CD4-positive, alpha-beta memory T cell (primary cell): ENCODE data around the gene NTNG2. TPM values are rescaled to one million over a fixed set of nuclear protein-coding genes. Genes with fewer than 3 reads are reported as not detected.
A peak's percentile ranks its signal among the peaks of the same experiment; 100 is the strongest.

Source experiments
- CTCF ChIA-PET: fragments of 350-600 bp; sonication (Branson Sonifier 250); formaldehyde crosslinking; loops from one replicate; lab custom pipeline; 2021; ENCODE audit warnings: inconsistent platforms; ENCODE audit not compliant: partially characterized antibody; lab: Charles Lee
- POLR2A ChIA-PET: fragments of 350-600 bp; sonication (Branson Sonifier 250); formaldehyde crosslinking; loops from one replicate; lab custom pipeline; 2021; ENCODE audit not compliant: partially characterized antibody; lab: Charles Lee
- DNase-seq, 5 donors: peaks; one replicate each; pipeline versions ENCODE4 v3.0.0 to v3.0.0-alpha.2; 2020 to 2022; ENCODE audit warnings: mixed read lengths in 1 of 5
- H3K27ac ChIP-seq: one replicate; pipeline ENCODE4 v1.7.0; 2013; ENCODE audit warnings: low read depth, low read length
- H3K27me3 ChIP-seq: 2 replicates; pipeline ENCODE4 v1.7.0; 2013; ENCODE audit warnings: mild to moderate bottlenecking, low read length, moderate library complexity; ENCODE audit not compliant: insufficient read depth
- H3K36me3 ChIP-seq: 2 replicates; pipeline ENCODE4 v1.7.0; 2013; ENCODE audit warnings: mild to moderate bottlenecking, low read length, moderate library complexity; ENCODE audit not compliant: insufficient read depth
- H3K4me1 ChIP-seq: 2 replicates; pipeline ENCODE4 v1.7.0; 2013; ENCODE audit warnings: mild to moderate bottlenecking, low read length, moderate library complexity; ENCODE audit not compliant: insufficient read depth
- H3K4me3 ChIP-seq, 2 donors: one replicate each; pipeline ENCODE4 v1.7.0; 2013; ENCODE audit warnings: low read length in 2 of 2, mild to moderate bottlenecking in 1 of 2
- H3K9me3 ChIP-seq, 2 donors: one replicate each; pipeline ENCODE4 v1.7.0; 2013; ENCODE audit warnings: low read length in 2 of 2, control low read depth in 1 of 2; ENCODE audit not compliant: control insufficient read depth in 1 of 2
- H3K27ac Mint-ChIP-seq, 7 donors: one replicate each; pipeline ENCODE4 v1.8.0; 2020 to 2021; ENCODE audit warnings: mixed read lengths in 7 of 7, mild to moderate bottlenecking in 6 of 7, inconsistent platforms in 3 of 7, moderate library complexity in 3 of 7
- H3K27me3 Mint-ChIP-seq, 2 donors: one replicate each; pipeline ENCODE4 v1.8.0; 2020 to 2021; ENCODE audit warnings: mixed read lengths in 2 of 2
- H3K36me3 Mint-ChIP-seq, 2 donors: one replicate each; pipeline ENCODE4 v1.8.0; 2020 to 2021; ENCODE audit warnings: mixed read lengths in 2 of 2, inconsistent platforms in 1 of 2, mild to moderate bottlenecking in 1 of 2
- H3K4me1 Mint-ChIP-seq, 4 donors: one replicate each; pipeline ENCODE4 v1.8.0; 2020 to 2021; ENCODE audit warnings: mixed read lengths in 4 of 4, mild to moderate bottlenecking in 1 of 4
- H3K4me3 Mint-ChIP-seq, 8 donors: one replicate each; pipeline ENCODE4 v1.8.0; 2020 to 2021; ENCODE audit warnings: mixed read lengths in 8 of 8, mild to moderate bottlenecking in 7 of 8, moderate library complexity in 6 of 8, inconsistent platforms in 3 of 8
- H3K9me3 Mint-ChIP-seq, 8 donors: one replicate each; pipeline ENCODE4 v1.8.0; 2020 to 2021; ENCODE audit warnings: mixed read lengths in 8 of 8, mild to moderate bottlenecking in 5 of 8, inconsistent platforms in 3 of 8, moderate library complexity in 1 of 8
- intact Hi-C: fragments of 100-400 bp; cut with micrococcal nuclease; formaldehyde crosslinking; loops from one replicate; pipeline ENCODE4 v1.15.1; 2023
- polyA plus RNA-seq, 2 donors: library from polyadenylated mRNA; unstranded; fragments of 300-500 nt; fragmentation: Illumina TruSeq; gene quantifications; one replicate each; pipeline ENCODE4 v1.2.3, GENCODE V29; 2021
- total RNA-seq, 2 experiments: library from RNA; stranded (reverse); gene quantifications; one replicate each; pipeline ENCODE4 v1.2.3, GENCODE V29; 2021

The NTNG2 gene
- total and polyA plus RNA-seq, 4 experiments from 2014 or later, result 1.0 to 8.8 (median 3.6) TPM

DNA sequence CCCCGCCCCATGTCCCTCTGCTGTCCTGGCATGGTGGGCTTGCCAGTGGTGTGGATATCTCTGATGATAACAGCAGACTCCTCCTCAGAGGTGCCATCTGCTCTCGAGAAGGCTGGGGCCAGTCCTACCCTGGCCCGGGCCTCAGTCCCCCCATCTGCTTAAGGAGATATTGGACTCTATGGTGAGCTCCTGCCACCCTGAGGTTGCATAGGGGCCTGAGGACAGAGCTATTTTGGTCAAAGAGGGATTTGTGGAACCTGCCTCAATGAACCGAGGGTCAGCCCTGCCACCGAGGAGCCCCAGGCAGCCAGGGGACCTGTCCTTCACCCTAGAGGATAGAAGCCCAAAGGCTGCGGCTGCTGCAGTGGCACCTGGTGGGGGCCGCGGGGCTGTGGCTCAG, 32.6 kb downstream of the NTNG2 start:
- no peaks in the 10 kb centered on the region for H3K9me3 ChIP-seq
- no peaks in the 10 kb centered on the region for H3K27me3 ChIP-seq
- no peak overlapping the region for H3K4me3 ChIP-seq
- DNase-seq, result no peak
- POLR2A ChIA-PET, result no interaction called here
- no peaks in the 10 kb centered on the region for H3K36me3 Mint-ChIP-seq
- no peaks in the 10 kb centered on the region for H3K36me3 ChIP-seq
- peaks cover 7 to 10% of the 10 kb centered on the region in 2 donors for H3K27me3 Mint-ChIP-seq
- no peak overlapping the region for H3K27ac ChIP-seq
- no peak overlapping the region for H3K4me3 Mint-ChIP-seq
- no peaks in the 10 kb centered on the region for H3K4me1 ChIP-seq
- peaks cover 0 to 3% (median under 1%) of the 10 kb centered on the region in 8 donors for H3K9me3 Mint-ChIP-seq
- intact Hi-C loops, result no loop called here
- no peaks in the 10 kb centered on the region for H3K4me1 Mint-ChIP-seq
- CTCF ChIA-PET, result no interaction called here
- H3K27ac Mint-ChIP-seq, result no peak overlapping the region

DNA sequence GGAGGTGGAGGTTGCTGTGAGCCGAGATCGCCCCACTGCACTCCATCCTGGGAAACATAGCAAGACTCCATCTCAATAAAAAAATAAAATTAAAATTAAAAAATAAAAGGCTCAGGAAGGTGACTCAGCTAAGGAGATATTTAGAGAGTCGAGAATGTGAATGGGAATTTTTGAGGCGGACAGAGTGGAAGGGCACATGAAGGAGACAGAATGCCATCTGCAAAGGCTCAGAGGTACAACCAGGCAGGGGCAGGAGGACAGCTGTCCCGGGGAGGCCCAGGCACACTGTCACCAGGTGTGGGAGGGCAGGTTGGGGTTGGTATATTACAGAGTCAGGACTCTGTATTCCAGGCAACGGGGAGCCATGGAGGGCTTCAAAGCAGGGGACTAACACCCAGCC, 35.5 kb downstream of the NTNG2 start:
- H3K36me3 ChIP-seq, result no peaks in the 10 kb centered on the region
- H3K36me3 Mint-ChIP-seq, result no peaks in the 10 kb centered on the region
- H3K9me3 ChIP-seq, result no peaks in the 10 kb centered on the region
- no peak for DNase-seq
- H3K27ac ChIP-seq, result no peak overlapping the region
- H3K4me1 Mint-ChIP-seq, result no peaks in the 10 kb centered on the region
- no peak overlapping the region for H3K4me3 Mint-ChIP-seq
- intact Hi-C loops, result no loop called here
- peaks cover 12 to 14% of the 10 kb centered on the region in 2 donors for H3K27me3 Mint-ChIP-seq
- H3K27ac Mint-ChIP-seq, result no peak overlapping the region
- ChIA-PET CTCF (no interaction called here), POLR2A (no interaction called here)
- no peak overlapping the region for H3K4me3 ChIP-seq
- H3K9me3 Mint-ChIP-seq, result peaks cover 0 to 6% (median under 1%) of the 10 kb centered on the region in 8 donors
- no peaks in the 10 kb centered on the region for H3K27me3 ChIP-seq
- no peaks in the 10 kb centered on the region for H3K4me1 ChIP-seq

DNA sequence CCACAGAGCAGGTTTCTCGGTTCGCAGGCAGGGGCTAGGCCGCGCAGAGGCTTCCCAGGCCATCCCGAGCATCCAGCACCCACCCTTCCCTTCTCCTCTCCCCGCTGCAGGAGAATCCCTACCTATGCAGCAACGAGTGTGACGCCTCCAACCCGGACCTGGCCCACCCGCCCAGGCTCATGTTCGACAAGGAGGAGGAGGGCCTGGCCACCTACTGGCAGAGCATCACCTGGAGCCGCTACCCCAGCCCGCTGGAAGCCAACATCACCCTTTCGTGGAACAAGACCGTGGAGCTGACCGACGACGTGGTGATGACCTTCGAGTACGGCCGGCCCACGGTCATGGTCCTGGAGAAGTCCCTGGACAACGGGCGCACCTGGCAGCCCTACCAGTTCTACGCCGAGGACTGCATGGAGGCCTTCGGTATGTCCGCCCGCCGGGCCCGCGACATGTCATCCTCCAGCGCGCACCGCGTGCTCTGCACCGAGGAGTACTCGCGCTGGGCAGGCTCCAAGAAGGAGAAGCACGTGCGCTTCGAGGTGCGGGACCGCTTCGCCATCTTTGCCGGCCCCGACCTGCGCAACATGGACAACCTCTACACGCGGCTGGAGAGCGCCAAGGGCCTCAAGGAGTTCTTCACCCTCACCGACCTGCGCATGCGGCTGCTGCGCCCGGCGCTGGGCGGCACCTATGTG, 36.1 kb downstream of the NTNG2 start:
- intact Hi-C loops, result no loop called here
- POLR2A ChIA-PET, result no interaction called here
- Histone ChIP-seq H3K27me3 (no peaks in the 10 kb centered on the region), H3K4me3 (no peak overlapping the region), H3K27ac (no peak overlapping the region), H3K36me3 (no peaks in the 10 kb centered on the region), H3K9me3 (no peaks in the 10 kb centered on the region), H3K4me1 (no peaks in the 10 kb centered on the region)
- Mint-ChIP-seq H3K4me1 (no peaks in the 10 kb centered on the region), H3K36me3 (no peaks in the 10 kb centered on the region), H3K27me3 (peaks cover 12 to 14% of the 10 kb centered on the region in 2 donors), H3K9me3 (peaks cover 0 to 6% (median under 1%) of the 10 kb centered on the region in 8 donors), H3K27ac (no peak overlapping the region), H3K4me3 (no peak overlapping the region)
- CTCF ChIA-PET, result no interaction called here
- no peak for DNase-seq

DNA sequence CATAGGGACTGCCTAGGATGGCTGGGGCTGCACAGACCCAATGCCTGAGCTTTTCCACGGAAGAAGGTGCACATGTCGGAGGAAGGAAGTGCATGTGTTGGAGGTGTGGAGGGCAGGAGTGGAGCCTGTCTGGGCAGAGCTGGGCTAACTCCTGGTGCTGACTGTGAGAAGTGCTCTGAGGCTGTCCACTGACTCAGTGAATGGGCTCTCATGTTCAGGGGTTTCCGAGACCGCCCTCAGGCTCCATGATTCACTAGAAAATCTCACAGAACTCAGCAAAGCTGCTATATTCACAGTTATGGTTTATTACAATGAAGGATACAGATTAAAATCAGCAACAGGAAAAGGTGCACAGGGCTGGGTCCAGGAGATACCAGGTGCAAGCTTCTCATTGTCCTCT, 37.2 kb downstream of the NTNG2 start:
- POLR2A ChIA-PET, result no interaction called here
- no peaks in the 10 kb centered on the region for H3K4me1 Mint-ChIP-seq
- H3K36me3 Mint-ChIP-seq, result no peaks in the 10 kb centered on the region
- intact Hi-C loops, result no loop called here
- CTCF ChIA-PET, result no interaction called here
- Histone ChIP-seq H3K4me1 (no peaks in the 10 kb centered on the region), H3K27me3 (no peaks in the 10 kb centered on the region), H3K36me3 (no peaks in the 10 kb centered on the region), H3K4me3 (no peak overlapping the region), H3K9me3 (no peaks in the 10 kb centered on the region), H3K27ac (no peak overlapping the region)
- peaks cover 0 to 6% (median under 1%) of the 10 kb centered on the region in 8 donors for H3K9me3 Mint-ChIP-seq
- no peak overlapping the region for H3K4me3 Mint-ChIP-seq
- H3K27me3 Mint-ChIP-seq, result peaks cover 12 to 14% of the 10 kb centered on the region in 2 donors
- no peak for DNase-seq
- no peak overlapping the region for H3K27ac Mint-ChIP-seq

DNA sequence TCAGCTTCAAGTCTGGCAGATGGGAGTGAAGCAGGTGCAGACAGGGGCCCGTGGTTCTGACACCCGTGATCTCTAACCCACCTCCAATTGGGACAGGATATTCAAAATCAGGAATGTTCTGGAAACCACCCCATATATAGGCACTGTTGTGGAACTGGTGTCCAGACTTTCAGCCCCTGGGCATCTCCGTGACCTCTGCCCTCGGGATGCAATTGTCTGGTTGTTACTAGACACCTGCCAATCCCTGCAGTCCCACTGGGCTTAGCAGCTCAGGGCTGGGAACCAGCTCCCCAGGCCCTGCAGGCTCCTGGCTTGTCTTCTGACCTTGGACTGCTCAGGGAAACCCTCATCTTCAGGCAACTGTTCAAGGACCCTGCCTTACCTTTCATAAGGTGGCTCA, 38.8 kb downstream of the NTNG2 start:
- H3K27ac Mint-ChIP-seq, result no peak overlapping the region
- ChIA-PET CTCF (no interaction called here), POLR2A (no interaction called here)
- Histone ChIP-seq H3K9me3 (no peaks in the 10 kb centered on the region), H3K4me1 (no peaks in the 10 kb centered on the region), H3K27ac (no peak overlapping the region), H3K36me3 (no peaks in the 10 kb centered on the region), H3K27me3 (no peaks in the 10 kb centered on the region), H3K4me3 (no peak overlapping the region)
- no peak overlapping the region for H3K4me3 Mint-ChIP-seq
- H3K9me3 Mint-ChIP-seq, result peaks cover 0 to 17% (median 10%) of the 10 kb centered on the region in 8 donors
- H3K27me3 Mint-ChIP-seq, result peaks cover 18 to 22% of the 10 kb centered on the region in 2 donors
- no peak for DNase-seq
- intact Hi-C loops, result no loop called here
- H3K4me1 Mint-ChIP-seq, result no peaks in the 10 kb centered on the region
- no peaks in the 10 kb centered on the region for H3K36me3 Mint-ChIP-seq

DNA sequence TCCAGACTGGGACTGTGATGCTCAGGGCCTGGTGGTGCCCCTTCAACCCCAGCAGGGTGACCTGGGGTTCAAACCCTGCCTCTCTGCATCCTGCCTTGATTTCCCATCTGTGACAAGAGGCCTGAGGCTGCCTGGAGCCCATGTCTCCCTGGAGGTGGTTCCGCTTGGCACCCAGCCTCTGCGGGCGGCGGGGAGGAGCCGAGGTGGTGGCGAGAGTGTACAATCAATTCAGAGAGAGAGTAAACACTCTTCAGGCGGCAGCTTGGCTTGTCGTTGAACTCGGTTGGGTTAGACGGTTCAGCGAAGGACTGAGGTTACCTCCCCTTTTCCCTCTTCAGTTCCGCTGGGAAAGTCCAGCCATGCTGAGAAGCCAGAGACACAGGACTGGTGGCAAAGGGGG, 39.3 kb downstream of the NTNG2 start:
- DNase-seq, result no peak
- H3K4me3 Mint-ChIP-seq, result peak overlapping the region in 1 of 8 donors; percentile 20
- Histone ChIP-seq H3K4me3 (no peak overlapping the region), H3K9me3 (no peaks in the 10 kb centered on the region), H3K27me3 (no peaks in the 10 kb centered on the region), H3K27ac (no peak overlapping the region), H3K4me1 (no peaks in the 10 kb centered on the region), H3K36me3 (no peaks in the 10 kb centered on the region)
- intact Hi-C loops, result no loop called here
- H3K36me3 Mint-ChIP-seq, result no peaks in the 10 kb centered on the region
- CTCF ChIA-PET, result no interaction called here
- peaks cover 18 to 20% of the 10 kb centered on the region in 2 donors for H3K27me3 Mint-ChIP-seq
- no peak overlapping the region for H3K27ac Mint-ChIP-seq
- POLR2A ChIA-PET, result no interaction called here
- H3K4me1 Mint-ChIP-seq, result no peaks in the 10 kb centered on the region
- peaks cover 0 to 17% (median 10%) of the 10 kb centered on the region in 8 donors for H3K9me3 Mint-ChIP-seq

DNA sequence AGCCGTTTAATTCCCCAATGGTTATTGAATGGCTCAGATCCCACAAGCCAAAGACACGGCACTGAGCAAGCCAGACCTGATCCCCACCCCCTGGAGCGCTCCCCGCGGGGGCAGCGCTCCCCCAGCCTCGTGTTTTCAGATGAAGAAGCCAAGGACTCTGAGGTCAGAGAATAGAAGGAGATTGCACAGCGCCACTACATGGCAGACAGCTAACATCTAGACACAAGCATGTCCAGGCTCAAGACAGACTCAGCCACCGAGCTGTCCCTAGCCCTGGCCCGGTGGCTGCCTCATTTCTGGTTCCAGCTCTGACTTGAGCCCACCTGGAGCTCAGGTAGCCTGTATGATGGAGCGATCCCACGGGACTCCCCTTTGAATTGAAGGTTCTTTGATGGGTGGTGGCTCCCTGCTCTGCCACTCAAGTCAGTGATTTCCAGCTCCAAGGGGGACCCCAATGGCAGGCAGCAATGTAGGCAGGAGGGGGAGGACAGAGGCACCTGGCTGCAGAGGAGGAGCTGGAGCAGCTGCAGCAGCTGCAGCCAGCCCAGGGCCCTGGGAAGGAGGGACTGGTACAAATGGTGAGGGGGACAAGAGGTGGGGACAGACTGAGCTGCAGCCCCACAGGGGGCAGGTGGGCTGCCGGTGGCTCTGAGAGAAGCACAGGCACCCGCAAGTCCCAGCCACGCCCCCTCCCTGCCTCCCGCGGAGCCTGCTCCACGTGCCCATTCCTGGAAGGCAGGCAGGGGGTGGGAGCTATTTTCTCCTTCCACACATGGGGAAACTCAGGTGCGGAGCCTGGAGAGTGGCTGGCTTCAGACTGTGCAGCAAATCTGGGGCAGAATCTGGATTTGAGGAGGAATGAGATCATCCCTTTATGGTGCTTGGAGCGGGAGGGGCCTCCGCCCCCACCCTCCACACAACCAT, 40.2 kb downstream of the NTNG2 start:
- intact Hi-C loops, result no loop called here
- DNase-seq, result no peak
- Mint-ChIP-seq H3K27me3 (peaks cover 16 to 20% of the 10 kb centered on the region in 2 donors), H3K36me3 (no peaks in the 10 kb centered on the region), H3K4me3 (no peak overlapping the region), H3K9me3 (peaks cover 0 to 17% (median 10%) of the 10 kb centered on the region in 8 donors), H3K4me1 (no peaks in the 10 kb centered on the region), H3K27ac (no peak overlapping the region)
- no peaks in the 10 kb centered on the region for H3K9me3 ChIP-seq
- H3K36me3 ChIP-seq, result no peaks in the 10 kb centered on the region
- CTCF ChIA-PET, result interaction anchor here (2.3 kb wide), 1 partner anchor 34 kb away, joined by 6 read pairs; no protein-coding TSS in a partner anchor
- H3K4me1 ChIP-seq, result no peaks in the 10 kb centered on the region
- POLR2A ChIA-PET, result no interaction called here
- no peak overlapping the region for H3K27ac ChIP-seq
- H3K27me3 ChIP-seq, result no peaks in the 10 kb centered on the region
- no peak overlapping the region for H3K4me3 ChIP-seq
